ENCODE results near the gene A1BG. TPM values are rescaled to one million over a fixed set of nuclear protein-coding genes. Genes with fewer than 3 reads are reported as not detected.
A peak's percentile ranks its signal among the peaks of the same experiment; 100 is the strongest.

Gene A1BG
- total and polyA plus RNA-seq, 2 of the 13 experiments (the other 11 are each of a cell fraction or from before 2014, with no cell fraction given), result 14.7 to 41.4 TPM

- TF ChIP-seq STAT6 (CRISPR knock-in tag; IDR thresholded peaks at IDR 0.05; ENCODE audit: borderline replicate concordance) (no peak; the same call in 1 of the 2 replicates), ZFY (CRISPR knock-in tag; IDR thresholded peaks at IDR 0.05) (peak; percentile 71), FOXJ3 (CRISPR knock-in tag; IDR thresholded peaks at IDR 0.05; ENCODE audit: borderline replicate concordance) (no peak; the same call in 1 of the 2 replicates), ZBED4 (CRISPR knock-in tag; IDR thresholded peaks at IDR 0.05; ENCODE audit: borderline replicate concordance) (0 out of 2 replicates have a peak, but pooled peaks have one; percentile 15), LBX2 (CRISPR knock-in tag; IDR thresholded peaks at IDR 0.05; ENCODE audit: borderline replicate concordance) (no peak; the same call in 1 of the 2 replicates), ELF1 (CRISPR knock-in tag; IDR thresholded peaks at IDR 0.05) (peak; percentile 100), GPN1 (CRISPR knock-in tag; IDR thresholded peaks at IDR 0.05; ENCODE audit: borderline replicate concordance) (no peak), FOXK1 (CRISPR knock-in tag; IDR thresholded peaks at IDR 0.05; ENCODE audit: borderline replicate concordance, low read depth) (peak; percentile 89), ZBTB40 (IDR thresholded peaks at IDR 0.05) (peak; percentile 81), ZBTB40 (CRISPR knock-in tag; IDR thresholded peaks at IDR 0.05) (no peak; the same call in 1 of the 2 replicates), ZSCAN25 (CRISPR knock-in tag; IDR thresholded peaks at IDR 0.05) (no peak)
Measured at GRCh38 chr19:58305065-58305931, 48.0 kb downstream of the A1BG start, which contains the start of gene ERVK3-1 (continued).
